ENCODE data around the gene NUB1.

Gene NUB1

DNA sequence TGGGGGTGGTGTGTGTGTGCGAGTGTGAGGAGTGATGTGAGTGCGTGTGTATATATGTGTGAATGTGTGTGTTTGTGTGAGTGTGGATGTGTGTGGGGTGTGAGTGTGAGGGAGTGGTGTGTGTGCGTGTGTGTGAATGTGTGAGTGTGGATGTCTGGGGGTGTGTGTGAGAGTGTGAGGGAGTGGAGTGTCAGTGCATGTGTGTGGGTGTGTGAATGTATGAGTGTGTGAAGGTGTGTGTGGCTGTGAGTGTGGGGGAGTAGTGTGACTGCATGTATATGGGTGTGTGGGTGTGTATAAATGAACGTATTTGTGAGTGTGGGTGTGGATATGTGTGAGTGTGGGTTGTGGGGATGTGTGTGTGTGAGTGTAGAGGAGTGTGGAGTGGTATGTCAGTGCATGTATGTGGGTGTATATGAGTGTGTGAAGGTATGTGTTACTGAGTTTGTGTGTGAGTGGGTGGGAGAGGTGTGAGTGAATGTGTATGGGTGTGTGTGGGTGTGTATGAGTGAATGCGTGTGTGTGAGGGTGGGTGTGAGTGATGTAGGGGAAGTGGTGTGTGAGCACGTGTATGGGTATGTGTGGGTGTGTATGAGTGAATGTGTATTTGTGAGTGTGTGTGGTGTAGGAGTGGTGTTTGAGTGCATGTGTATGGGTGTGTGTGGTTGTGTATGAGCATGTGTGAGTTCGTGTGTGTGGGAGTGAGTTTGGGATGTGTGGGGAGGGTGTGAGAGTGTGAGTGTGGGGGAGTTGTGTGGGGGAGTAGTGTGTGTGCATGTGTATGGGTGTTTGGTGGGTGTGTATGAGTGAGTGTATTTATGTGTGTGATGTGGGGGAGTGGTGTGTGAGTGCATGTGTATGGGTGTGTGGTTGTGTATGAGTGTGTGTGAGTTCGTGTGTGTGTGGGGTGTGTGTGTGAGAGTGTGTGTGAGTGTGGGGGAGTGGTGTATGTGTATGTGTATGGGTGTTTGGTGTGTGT, 28.5 kb upstream of the NUB1 start:
- FAIRE-seq (no peak), DNase-seq (ENCODE audit: insufficient read length, low spot score) (no peak)

DNA sequence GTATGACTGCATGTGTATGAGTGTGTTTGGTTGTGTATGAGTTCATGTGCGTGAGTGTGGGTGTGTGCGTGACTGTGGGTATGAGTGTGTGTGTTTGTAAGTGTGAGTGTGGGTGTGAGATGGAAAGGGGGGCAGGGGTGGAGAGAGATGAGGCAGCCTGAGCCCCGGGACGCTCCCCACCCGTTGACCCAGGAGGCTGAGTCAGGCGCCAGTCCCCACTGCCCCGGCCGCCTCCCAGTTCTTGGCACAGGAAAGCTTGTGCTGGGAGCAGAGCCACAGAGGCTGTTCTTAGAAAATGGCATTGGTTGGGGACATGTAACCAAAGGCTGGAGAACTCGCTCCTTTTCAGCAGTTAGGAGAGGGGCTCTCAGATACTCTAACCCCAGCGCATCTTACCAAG, 27.8 kb upstream of the NUB1 start:
- DNase-seq (ENCODE audit: insufficient read length, low spot score) (no peak), FAIRE-seq (no peak)

DNA sequence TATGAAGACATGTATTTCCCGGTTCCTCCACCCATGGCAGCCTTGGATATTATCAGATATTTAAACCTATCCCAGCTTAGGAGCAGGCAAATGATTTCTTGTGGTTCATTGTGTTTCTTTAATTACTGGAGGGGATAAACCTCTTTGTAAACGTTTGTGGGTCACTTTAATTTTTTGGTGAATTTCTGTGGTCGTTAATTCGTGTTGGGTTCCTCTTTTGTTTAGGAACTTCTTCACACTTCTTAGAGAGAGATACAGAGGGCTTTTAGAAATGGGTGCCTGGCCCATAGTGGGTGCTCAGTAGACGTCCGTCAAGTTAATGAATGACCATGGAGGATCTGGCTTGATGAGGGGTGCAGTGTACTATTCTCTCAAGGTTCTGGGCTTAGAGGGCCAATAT, 27.2 kb upstream of the NUB1 start:
- DNase-seq (ENCODE audit: insufficient read length, low spot score), result no peak
- FAIRE-seq, result no peak

DNA sequence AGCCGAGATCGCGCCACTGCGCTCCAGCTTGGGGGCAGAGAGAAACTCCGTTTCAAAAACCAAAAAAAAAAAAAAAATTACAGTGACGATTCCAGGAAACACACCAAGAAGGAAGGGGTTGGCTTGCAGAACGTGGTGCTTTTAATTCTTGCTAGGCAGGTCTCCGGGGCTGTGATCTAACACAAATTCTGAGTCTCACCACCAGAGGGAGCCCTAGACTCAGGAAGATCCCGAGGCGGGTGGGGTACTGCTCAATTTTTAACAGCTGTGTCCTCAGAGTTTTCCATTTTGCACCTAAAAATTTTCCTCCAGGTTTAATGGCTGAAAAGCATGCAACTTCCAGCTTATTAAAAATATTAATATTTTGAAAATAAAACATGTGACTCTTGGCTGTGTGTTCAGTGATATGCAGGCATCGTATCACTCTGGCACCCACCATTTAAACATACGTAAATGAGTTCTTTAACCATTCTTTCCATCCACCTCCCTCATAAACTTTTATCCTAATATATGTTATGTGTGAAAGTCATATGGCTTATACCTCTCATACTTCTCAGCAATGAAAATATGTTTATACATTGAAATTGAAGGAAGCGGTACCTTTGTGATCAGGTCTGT, 26.5 kb upstream of the NUB1 start:
- no peak for FAIRE-seq
- peak; percentile 62 for DNase-seq (ENCODE audit: insufficient read length, low spot score)

DNA sequence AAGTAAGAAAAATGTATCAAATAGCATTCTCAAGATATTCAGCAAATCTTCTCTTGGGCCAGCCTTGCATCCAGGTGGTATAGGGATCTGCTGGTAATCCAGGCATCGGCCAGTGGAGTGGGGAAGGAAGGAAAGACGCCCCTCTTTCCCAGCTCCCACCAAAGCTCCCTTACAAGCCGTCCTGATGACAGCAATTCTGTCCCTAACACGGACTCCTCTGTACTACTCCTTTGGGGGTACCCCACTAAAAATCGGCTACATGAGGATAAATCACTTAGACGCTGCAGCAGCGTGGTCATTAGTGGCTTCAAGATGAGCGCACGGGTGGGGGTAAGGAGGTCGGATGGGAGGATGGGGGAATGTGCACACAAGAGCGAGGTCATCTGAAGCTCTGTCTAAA, 24.7 kb upstream of the NUB1 start:
- FAIRE-seq, result no peak

DNA sequence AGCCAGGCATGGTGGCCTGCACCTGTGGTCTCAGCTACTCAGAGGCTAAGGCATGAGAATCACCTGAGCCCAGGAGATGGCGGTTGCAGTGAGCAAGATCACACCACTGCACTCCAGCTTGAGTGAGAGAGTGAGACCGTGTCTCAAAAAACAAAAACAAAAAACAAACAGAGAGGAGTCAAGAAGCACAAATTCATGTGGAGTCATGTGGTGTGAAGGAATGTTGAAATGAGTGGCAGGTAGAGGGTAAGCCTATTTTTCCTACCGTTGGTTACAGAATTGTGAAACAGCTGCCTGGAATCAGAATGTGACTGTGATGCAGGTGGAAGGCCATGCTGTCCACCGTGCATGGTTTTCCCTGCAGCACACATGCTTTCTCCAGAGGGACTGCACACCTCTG, 23.7 kb upstream of the NUB1 start:
- DNase-seq (ENCODE audit: insufficient read length, low spot score) (no peak), FAIRE-seq (no peak)

More for the DNA sequence above, 24.7 kb upstream of the NUB1 start:
- no peak for DNase-seq (ENCODE audit: insufficient read length, low spot score)

DNA sequence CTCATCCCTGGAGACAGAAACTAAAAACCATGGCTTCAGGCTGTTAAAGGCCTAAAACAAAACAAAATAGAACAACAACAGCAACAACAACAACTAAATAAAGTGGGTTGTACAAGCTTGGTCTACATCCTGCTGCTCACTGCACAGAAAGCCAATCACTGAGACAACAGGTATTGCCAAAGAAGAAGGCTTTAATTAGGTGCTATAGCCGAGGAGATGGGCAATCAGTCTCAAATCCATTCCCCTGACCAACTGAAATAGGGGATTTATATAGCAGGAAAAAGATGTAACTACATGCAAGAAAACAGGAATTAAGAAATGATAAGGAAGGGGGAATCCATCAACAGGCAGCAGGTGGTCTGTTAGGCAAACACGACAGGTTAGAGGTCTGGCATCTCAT, 22.4 kb upstream of the NUB1 start:
- DNase-seq (ENCODE audit: insufficient read length, low spot score) (no peak), FAIRE-seq (no peak)

DNA sequence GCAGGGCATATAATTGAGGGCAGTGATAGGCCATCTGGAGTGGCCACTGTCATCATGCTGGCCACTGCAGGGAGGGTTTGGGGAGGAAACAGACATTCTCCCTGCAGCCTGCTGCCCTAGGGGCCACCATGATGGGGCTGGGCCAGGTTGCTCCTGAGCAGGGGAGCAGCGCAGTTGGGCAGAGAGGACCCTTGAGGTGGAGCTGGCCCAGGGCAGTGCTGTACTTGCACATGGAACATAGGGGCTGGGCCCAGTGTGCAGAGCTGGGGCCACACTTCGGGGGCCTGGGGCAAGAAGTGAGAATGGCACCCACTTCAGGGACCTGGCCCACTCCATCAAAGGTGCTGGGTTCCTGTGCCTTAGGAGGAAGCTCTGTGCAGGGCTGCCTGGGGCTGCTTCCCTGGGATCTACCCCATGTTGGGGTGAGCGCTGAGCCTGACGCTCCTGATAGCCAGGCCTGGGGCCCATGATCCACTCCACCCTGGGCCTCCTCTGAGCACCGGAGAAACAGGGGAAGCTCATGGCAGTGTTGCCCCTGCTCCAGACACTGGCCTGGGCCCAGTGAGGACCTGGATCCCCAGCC, 21.3 kb upstream of the NUB1 start:
- FAIRE-seq, result no peak
- no peak for DNase-seq (ENCODE audit: insufficient read length, low spot score)

DNA sequence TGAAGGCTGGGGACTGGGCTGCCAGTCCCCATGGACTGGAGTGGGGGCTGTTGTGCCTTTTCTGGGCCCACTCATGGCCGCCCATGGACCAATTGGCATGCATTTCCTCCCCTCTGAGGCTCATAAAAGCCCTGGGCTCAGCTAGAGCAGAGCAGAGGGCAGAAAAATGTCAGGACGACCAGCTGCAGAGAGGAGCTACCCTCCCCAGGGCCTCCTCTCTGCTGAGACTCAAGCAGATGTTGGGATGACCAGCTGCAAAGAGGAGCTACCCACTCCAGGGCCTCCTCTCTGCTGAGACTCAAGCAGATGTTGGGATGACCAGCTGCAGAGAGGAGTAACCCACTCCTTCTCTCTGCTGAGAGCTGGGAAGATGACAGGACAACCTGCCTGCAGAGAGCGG, 20.3 kb upstream of the NUB1 start:
- no peak for FAIRE-seq
- DNase-seq (ENCODE audit: insufficient read length, low spot score), result no peak

DNA sequence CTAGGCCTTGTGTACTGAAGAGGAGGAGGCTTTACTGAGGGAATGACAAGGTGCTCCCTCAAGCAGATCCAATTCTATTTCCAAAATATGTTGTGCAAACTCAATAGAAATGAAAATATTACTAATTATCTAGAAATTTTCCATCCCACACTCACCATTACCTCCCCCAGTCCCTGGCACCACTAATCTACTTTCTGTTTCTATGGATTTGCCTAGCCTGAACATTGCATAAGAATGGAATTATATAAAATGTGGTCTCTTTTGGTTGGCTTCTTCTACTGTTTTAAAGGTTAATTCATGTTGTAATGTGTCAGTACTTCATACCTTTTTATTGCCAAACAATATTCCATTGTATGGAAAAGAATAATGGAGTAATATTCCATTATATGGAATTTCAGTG, 18.7 kb upstream of the NUB1 start:
- DNase-seq (ENCODE audit: insufficient read length, low spot score), result no peak
- FAIRE-seq, result no peak

DNA sequence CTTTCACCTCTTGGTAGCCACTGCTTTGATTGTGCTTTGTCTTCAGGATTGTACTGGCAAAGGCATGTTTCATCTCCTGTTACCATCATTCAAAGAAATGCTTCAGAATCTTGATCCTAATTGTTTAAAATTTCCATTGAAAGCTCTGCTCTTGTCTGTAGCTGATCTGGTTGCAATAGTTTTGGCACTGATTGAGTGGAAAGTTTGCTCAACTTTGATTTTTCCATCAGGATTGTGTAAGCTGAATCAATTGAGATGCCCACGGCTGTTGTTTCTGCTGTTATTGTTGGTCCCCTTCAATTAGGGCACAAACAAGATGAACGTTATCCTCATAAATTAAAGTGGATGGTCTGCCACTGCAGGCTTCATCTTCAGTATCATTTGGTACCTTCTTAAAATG, 14.6 kb upstream of the NUB1 start:
- no peak for FAIRE-seq
- DNase-seq (ENCODE audit: insufficient read length, low spot score), result no peak

DNA sequence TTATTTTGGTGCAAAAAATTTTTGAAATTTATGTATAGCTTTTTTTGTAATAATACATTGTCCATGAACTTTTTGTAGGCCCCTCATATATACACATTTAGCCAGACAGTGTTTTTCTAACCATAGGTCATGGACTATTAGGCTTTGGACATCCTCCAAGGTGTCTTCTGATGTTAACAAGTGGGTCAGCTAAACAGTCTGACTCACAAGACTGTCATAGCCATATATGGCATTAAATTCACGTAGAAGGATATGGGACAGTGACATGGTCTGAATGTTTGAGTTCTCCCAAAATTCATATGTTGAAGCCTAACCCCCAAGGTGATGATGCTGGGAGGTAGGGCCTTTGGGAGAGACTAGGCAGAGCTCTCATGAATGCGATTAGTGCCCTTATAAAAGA, 14.0 kb upstream of the NUB1 start:
- FAIRE-seq (no peak), DNase-seq (ENCODE audit: insufficient read length, low spot score) (no peak)

DNA sequence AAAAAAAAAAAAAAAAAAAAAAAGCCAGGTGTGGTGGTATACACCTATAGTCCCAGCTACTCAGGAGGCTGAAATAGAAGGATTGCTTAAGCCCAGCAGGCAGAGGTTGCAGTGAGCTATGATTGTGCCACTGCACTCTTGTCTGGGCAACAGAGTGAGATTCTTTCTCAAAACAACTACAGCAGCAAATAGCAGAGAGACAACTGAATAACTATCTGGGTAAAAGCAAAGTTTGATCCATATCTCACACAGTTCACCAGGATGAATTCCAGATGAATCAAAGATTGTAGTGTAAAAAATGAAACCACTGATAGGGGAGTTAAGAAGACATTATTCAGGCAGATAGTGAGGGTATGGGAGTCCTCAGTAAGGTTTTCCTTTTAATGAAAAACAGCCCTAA, 11.4 kb upstream of the NUB1 start:
- FAIRE-seq (no peak), DNase-seq (ENCODE audit: insufficient read length, low spot score) (no peak)

DNA sequence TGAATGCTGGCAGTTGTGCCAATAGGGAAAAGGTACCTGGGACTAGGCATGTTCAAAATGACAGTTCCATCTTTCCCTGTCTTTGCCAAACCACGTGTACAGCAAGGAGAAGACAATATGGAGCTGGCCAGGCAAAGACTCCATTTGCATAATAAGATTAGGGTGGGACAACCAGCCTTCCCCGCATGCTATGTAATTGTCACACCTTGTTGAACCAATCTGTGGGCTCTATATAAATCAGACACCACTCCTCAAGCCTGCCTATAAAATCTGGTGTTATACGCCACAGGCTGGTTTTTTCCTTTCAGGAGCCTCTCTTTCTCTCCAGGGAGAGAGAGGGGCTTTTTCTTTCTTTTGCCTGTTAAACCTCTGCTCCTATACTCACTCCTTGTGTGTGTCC, 11.0 kb upstream of the NUB1 start:
- FAIRE-seq, result no peak

DNA sequence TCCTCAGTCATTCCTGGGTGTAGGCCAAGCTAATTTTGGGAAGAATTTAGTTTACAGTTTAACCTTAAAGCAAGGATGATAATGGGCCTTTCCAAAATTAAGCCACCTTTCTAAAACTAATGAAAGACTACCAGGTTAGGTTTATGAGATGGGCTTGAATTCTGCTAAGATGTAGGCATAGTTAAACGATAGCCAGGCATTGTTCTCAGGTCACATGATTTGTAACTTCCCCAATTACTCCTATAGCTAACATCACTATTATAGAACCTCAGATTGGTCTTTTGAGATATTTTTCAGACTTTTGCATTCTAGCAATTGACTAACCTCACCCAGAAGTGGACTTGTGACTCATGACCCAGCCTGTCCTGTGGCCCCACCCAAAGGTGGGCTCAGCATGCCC, 7.0 kb upstream of the NUB1 start:
- FAIRE-seq, result no peak

More for the DNA sequence above, 11.0 kb upstream of the NUB1 start:
- no peak for DNase-seq (ENCODE audit: insufficient read length, low spot score)

DNA sequence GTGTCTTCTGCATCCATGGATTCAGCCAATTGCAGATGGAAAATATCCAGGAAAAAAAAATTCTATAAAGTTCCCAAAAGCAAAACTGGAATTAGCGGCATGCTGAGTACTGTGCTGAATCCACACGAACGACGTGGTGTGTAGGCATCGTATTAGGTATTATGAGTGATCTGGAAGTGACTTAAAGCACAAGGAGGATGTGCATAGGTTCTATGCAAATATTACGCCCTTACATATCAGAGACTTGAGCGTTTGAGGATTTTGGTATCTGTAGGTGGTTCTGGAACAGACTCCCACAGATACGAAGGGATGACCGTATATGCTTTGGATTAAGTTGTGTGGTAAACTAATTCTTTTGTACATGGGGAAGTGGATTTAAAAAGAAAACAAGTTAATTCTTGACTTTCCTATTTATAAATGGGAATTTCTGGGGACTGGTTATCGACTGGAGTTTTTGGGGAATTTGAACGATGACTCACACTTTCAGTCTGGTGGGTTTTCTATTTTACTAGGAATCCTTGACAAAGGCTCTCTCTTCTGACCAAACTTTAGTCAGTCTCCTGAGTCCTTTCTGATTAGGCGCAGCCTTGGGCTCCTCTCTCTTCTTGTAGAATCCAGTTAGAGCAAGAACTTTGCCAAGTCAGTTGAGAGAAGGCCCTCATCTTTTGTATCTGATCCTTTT, 5.4 kb upstream of the NUB1 start:
- FAIRE-seq, result no peak
- no peak for DNase-seq (ENCODE audit: insufficient read length, low spot score)

More for the DNA sequence above, 7.0 kb upstream of the NUB1 start:
- DNase-seq (ENCODE audit: insufficient read length, low spot score), result no peak

DNA sequence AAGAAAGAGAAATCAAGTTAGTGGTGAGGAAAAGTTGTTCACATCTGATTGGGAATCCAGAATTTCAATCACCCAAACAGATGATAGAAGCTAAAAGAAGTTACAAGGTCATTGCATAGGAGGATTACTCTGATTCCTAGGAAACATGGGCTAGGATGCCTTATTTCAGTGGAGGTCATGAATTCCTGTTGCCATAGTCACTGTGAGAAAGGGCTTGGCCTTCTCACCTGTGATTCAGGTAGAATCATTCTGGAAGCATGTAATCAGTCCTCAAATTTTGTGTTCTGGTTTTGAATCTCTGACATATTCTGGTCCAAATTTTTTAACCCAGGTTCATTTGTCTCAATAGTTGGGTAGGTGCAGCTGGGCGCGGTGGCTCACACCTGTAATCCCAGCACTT, 4.3 kb upstream of the NUB1 start:
- DNase-seq (ENCODE audit: insufficient read length, low spot score), result no peak
- no peak for FAIRE-seq

DNA sequence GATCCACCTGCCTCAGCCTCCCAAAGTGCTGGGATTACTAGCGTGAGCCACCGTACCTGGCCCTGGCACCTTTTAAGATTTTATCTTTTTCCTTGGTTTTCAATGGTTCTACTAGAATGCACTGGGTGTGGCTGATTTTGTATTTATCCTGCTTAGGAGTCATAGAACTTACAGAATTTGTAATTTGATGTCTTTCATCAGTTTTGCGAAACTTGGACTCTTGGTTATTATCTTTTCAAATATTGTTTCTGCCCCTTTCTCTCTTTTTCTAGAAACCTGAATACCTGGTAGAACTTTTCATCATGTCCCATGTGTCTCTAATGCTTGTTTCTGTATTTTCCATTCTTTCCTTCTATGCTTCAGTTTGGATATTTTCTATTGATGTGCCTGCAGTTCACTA, 2.8 kb upstream of the NUB1 start:
- no peak for DNase-seq (ENCODE audit: insufficient read length, low spot score)
- FAIRE-seq, result no peak

DNA sequence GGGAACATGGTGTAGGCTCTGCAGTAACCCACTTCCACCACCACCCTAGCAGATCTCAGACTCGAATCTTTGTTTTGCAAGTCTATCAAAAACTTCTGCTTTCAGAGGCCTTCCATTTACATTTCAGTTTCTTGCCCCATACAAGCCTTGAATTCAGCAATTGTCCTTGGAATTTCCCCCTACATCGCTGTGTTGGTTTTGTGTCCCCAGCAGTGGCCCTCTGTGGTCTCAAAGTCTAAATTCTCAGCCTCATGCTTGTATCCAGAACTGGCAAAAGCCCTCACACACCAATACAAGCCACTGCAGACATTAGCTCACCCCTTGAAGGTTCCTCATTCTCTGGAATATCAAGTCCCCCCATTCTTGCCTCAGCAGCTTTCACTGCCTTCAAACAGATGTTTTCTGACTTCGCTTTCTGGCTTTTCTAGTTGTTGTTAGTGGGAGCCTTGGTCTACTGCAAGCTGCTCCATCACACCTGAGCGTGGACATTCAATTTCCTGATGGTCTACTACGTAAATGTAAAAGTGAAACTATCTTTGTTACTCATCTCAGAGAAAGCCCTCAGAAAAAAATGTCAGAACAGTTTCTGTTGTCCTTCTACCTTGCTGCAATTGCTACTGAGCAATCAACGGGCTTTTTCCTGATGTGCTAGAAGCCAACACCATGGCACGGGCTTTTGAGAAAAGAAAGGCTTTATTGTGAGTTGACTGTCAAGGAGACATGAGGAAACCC, 1.8 kb upstream of the NUB1 start:
- no peak for FAIRE-seq
- DNase-seq (ENCODE audit: insufficient read length, low spot score), result no peak

DNA sequence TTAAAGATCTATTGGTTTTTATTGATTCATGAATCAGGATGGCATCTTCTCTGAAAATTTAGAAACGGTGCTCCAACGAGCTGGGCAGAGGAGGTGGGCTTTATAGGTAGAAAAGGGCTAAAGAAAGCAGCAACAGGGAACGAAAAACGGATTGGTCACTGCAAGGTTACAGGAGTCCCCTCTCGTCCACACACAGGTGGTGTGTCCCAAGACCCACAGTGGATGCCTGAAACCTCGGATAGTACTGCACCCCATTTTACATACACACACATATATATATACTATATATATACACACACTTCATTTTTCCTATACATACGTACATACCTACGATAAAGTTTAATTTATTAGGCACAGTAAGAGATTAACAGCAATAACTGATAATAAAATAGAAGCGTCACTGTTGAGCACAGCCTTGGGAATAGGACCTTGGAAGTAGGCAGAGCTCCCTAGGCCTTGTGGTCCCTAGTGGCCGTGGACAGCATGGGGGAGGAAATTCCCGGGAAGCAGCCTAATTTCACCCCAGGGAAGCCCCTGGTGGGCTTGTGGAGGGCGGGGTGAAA, 737 bp upstream of the NUB1 start:
- DNase-seq (ENCODE audit: insufficient read length, low spot score) (no peak), FAIRE-seq (no peak)

All from HTR-8/SVneo (cell line).